Endothelial cell of umbilical vein (primary cell): ENCODE results near the gene CFD. TPM values are rescaled to one million over a fixed set of nuclear protein-coding genes. Genes with fewer than 3 reads are reported as not detected.

Experiments
- BruUV-seq: library from RNA; stranded (reverse); fragments of 400-500 nt; replicated peaks from 2 replicates; lab custom pipeline; 2021; lab: Mats Ljungman, UMichigan
- CTCF ChIA-PET: fragments of 300-600, 350-600 bp; sonication (Branson Sonifier 250); formaldehyde crosslinking; loops from one replicate; lab custom pipeline; 2021; ENCODE audit warnings: antibody characterized with exemption, inconsistent platforms; lab: Charles Lee
- POLR2A ChIA-PET: fragments of 300-600, 350-600 bp; sonication (Branson Sonifier 250); formaldehyde crosslinking; loops from one replicate; lab custom pipeline; 2021; ENCODE audit warnings: antibody characterized with exemption, inconsistent platforms; lab: Charles Lee
- DNase-seq: peaks from one replicate; pipeline ENCODE4 v3.0.0-alpha.2; 2011; ENCODE audit warnings: low read depth, low spot score
- FAIRE-seq: peaks from 2 replicates; lab custom pipeline; 2011; peaks lifted over from hg19 to GRCh38; lab: Jason Lieb, UNC
- H2AFZ ChIP-seq: 2 replicates; pipeline ENCODE4 v1.6.0; 2012; ENCODE audit warnings: low read depth, low read length, control low read depth, inconsistent platforms
- H3K27ac ChIP-seq: 2 replicates; pipeline ENCODE4 v1.5.1; 2011; ENCODE audit warnings: low read depth, mild to moderate bottlenecking, control low read depth, low read length, moderate library complexity; ENCODE audit not compliant: insufficient read depth
- H3K27me3 ChIP-seq, 2 experiments: 2 replicates each; pipeline versions ENCODE4 v1.6.0 to v1.6.1; 2011; ENCODE audit warnings: low read length in 2 of 2, mixed read lengths in 1 of 2; ENCODE audit not compliant: control insufficient read depth in 2 of 2, insufficient read depth in 2 of 2
- H3K36me3 ChIP-seq, 2 experiments: 2 replicates in 1 of 2; 3 replicates in 1 of 2; pipeline ENCODE4 v1.5.1; 2011; ENCODE audit warnings: low read length in 2 of 2, mild to moderate bottlenecking in 1 of 2, moderate library complexity in 1 of 2; ENCODE audit not compliant: control insufficient read depth in 2 of 2, insufficient read depth in 2 of 2; ENCODE audit errors: extremely low read depth in 1 of 2
- H3K4me1 ChIP-seq: 3 replicates; pipeline ENCODE4 v1.5.1; 2011; ENCODE audit warnings: mild to moderate bottlenecking, low read length; ENCODE audit not compliant: control insufficient read depth, insufficient read depth; ENCODE audit errors: extremely low read depth
- H3K4me2 ChIP-seq: 2 replicates; pipeline ENCODE4 v1.6.1; 2011; ENCODE audit warnings: low read length, control low read depth, mixed read lengths; ENCODE audit not compliant: insufficient read depth
- H3K4me3 ChIP-seq, 3 experiments: fragments of 200-600 bp in 1 of 3; sonication (generic), shearing (Covaris generic) in 1 of 3; replicated peaks in 1 of 3; 2 replicates each; pipeline ENCODE4 v1.5.1; 2011 to 2016; ENCODE audit warnings: control low read depth in 3 of 3, low read length in 3 of 3, mild to moderate bottlenecking in 2 of 3, inconsistent platforms in 1 of 3, low read depth in 1 of 3, moderate library complexity in 1 of 3; ENCODE audit not compliant: insufficient read depth in 1 of 3
- H3K79me2 ChIP-seq: 2 replicates; pipeline ENCODE4 v1.6.0; 2012; ENCODE audit warnings: low read length, inconsistent platforms; ENCODE audit not compliant: control insufficient read depth, insufficient read depth
- H3K9ac ChIP-seq: replicated peaks from 2 replicates; pipeline ENCODE3; 2011; ENCODE audit warnings: low read length, control low read depth; ENCODE audit not compliant: insufficient read depth; ENCODE audit errors: extremely low read depth
- H3K9me1 ChIP-seq: replicated peaks from 3 replicates; pipeline ENCODE4 v1.6.0; 2011; ENCODE audit warnings: mild to moderate bottlenecking, low read length; ENCODE audit not compliant: control insufficient read depth, insufficient read depth; ENCODE audit errors: extremely low read depth
- H3K9me3 ChIP-seq: replicated peaks from 2 replicates; pipeline ENCODE4 v1.5.1; 2012; ENCODE audit warnings: low read length, inconsistent platforms; ENCODE audit not compliant: control insufficient read depth, insufficient read depth
- H4K20me1 ChIP-seq: replicated peaks from 2 replicates; pipeline ENCODE3; 2011; ENCODE audit warnings: mild to moderate bottlenecking, low read length; ENCODE audit not compliant: control insufficient read depth, insufficient read depth; ENCODE audit errors: extremely low read depth
- CTCF ChIP-seq, 2 donors: IDR thresholded peaks; 1 replicate in 1 of 2; 2 replicates in 1 of 2; pipeline ENCODE4 v1.5.1; 2011; ENCODE audit warnings: low read length in 2 of 2, mild to moderate bottlenecking in 2 of 2, moderate library complexity in 2 of 2, control low read depth in 1 of 2, inconsistent platforms in 1 of 2, low read depth in 1 of 2; ENCODE audit not compliant: insufficient read depth in 1 of 2; ENCODE audit errors: extremely low read depth in 1 of 2
- EZH2 ChIP-seq: IDR thresholded peaks from 2 replicates; pipeline ENCODE4 v1.6.1; 2012; ENCODE audit warnings: borderline replicate concordance, low read depth, mild to moderate bottlenecking, moderate library complexity, low read length, inconsistent platforms; ENCODE audit not compliant: severe bottlenecking
- FOS ChIP-seq: IDR thresholded peaks from 2 replicates; pipeline ENCODE4 v1.6.1; 2011; ENCODE audit warnings: mild to moderate bottlenecking, low read length, moderate library complexity, borderline replicate concordance; ENCODE audit not compliant: insufficient read depth
- GATA2 ChIP-seq: IDR thresholded peaks from 2 replicates; pipeline ENCODE4 v1.7.0; 2011; ENCODE audit warnings: low read depth, mild to moderate bottlenecking, moderate library complexity, mixed read lengths, low read length; ENCODE audit not compliant: insufficient read length, insufficient read depth
- JUN ChIP-seq: IDR thresholded peaks from 2 replicates; pipeline ENCODE4 v1.6.1; 2011; ENCODE audit warnings: borderline replicate concordance, low read depth; ENCODE audit not compliant: insufficient read length, insufficient read depth
- MYC ChIP-seq: IDR thresholded peaks from one replicate; pipeline ENCODE4 v1.6.1; 2011; ENCODE audit warnings: mild to moderate bottlenecking, low read depth, low read length
- POLR2A ChIP-seq: IDR thresholded peaks from 2 replicates; pipeline ENCODE4 v1.6.1; 2012; ENCODE audit warnings: low read depth, mild to moderate bottlenecking, control low read depth, low read length
- POLR2AphosphoS5 ChIP-seq: IDR thresholded peaks from 2 replicates; pipeline ENCODE4 v1.6.1; 2012; ENCODE audit warnings: low read depth, mild to moderate bottlenecking, control low read depth, low read length, moderate library complexity; ENCODE audit not compliant: insufficient read depth
- dilution Hi-C: fragments of 300-500 bp; cut with MboI; formaldehyde crosslinking; loops from one replicate; pipeline ENCODE4 v1.15.0; 2019; ENCODE audit warnings: low sequenced_read_pairs; ENCODE audit not compliant: extremely low pct_ligation_motif_present
- intact Hi-C: fragments of 100-400 bp; cut with micrococcal nuclease; formaldehyde crosslinking; loops from one replicate; pipeline ENCODE4 v1.10.0; 2022
- polyA plus RNA-seq, 4 experiments: library from polyadenylated mRNA; depleted of rRNA in 3 of 4; stranded (reverse) in 3 of 4; unstranded in 1 of 4; fragments of >200 nt; gene quantifications; 2 replicates each; pipeline versions ENCODE4 v1.2.1 to v1.2.3, GENCODE V29; 2011 to 2012; ENCODE audit warnings: missing spikeins in 1 of 4
- total RNA-seq: library from RNA; stranded (reverse); gene quantifications from 2 replicates; pipeline ENCODE4 v1.2.3, GENCODE V29; 2021
- TF ChIP-seq, protein P1 (sequence below): IDR thresholded peaks from 2 replicates; pipeline ENCODE4 v1.6.1; 2011; ENCODE audit not compliant: insufficient read depth, insufficient read length

The CFD gene
- total and polyA plus RNA-seq, 2 donors (not counting 3 experiments of a cell fraction or from before 2014, with no cell fraction given), result 0.25 to 0.40 TPM

DNA sequence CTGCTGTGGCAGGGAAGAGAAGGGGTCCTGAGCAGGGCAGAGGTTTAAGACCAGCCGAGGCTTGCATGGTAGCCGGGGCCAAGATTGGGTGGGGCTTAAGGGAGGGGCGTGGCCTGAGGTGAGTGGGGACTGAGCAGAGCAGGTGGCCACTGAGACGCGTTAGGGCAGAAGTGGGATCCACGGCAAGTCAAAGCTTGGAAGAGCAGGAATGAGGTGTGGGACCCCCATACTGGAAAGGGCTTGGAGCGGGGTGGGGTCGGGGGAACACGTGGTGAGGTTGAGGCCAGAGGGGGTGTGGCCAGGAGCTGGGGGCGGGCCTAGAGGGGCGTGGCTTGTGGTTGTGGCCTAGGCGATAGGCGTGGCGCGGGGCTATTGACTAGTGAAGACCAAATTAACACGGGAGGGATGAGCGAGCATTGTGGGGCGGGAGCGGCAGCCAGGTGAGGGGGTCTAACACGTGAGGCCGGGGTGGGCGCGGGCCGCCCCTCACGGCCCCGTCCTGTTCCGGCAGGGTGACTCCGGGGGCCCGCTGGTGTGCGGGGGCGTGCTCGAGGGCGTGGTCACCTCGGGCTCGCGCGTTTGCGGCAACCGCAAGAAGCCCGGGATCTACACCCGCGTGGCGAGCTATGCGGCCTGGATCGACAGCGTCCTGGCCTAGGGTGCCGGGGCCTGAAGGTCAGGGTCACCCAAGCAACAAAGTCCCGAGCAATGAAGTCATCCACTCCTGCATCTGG lies 3.3 kb downstream of the CFD start:
- no peak overlapping the region for H3K27ac ChIP-seq
- no peak overlapping the region for H3K9ac ChIP-seq
- no peaks in the 10 kb centered on the region for H4K20me1 ChIP-seq
- intact Hi-C loops, result loop anchor here (2.0 kb wide), 2 partner anchors 46 to 58 kb away; no protein-coding TSS in a partner anchor
- H3K4me1 ChIP-seq, result no peaks in the 10 kb centered on the region
- H3K79me2 ChIP-seq, result no peaks in the 10 kb centered on the region
- peak overlapping the region; percentile 43 for H2AFZ ChIP-seq
- peak; percentile 47 for DNase-seq
- ChIA-PET CTCF (interaction anchor here (0.9 to 2.4 kb wide), 12 partner anchors 10 to 121 kb away, joined by 3 to 16 read pairs (median 5); partner anchors contain the start of genes MED16, PRTN3, RNU6-9 and WDR18), POLR2A (interaction anchor here (0.6 to 1.1 kb wide), 2 partner anchors 32 to 122 kb away, joined by 4 to 6 read pairs; no protein-coding TSS in a partner anchor)
- no TSS peak for BruUV-seq
- TF ChIP-seq FOS (no peak), CTCF (IDR thresholded peaks at IDR 0.05; ENCODE audit: extremely low read depth in 1 of 2, insufficient read depth in 1 of 2, low read depth in 1 of 2, low read length in 2 of 2) (no peak), MYC (no peak), POLR2A (no peak), EZH2 (no peak), POLR2AphosphoS5 (no peak), GATA2 (no peak), JUN (no peak)
- TF ChIP-seq, protein P1, sequence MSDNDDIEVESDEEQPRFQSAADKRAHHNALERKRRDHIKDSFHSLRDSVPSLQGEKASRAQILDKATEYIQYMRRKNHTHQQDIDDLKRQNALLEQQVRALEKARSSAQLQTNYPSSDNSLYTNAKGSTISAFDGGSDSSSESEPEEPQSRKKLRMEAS, result no peak
- H3K27me3 ChIP-seq, result peaks cover 0 to 2% of the 10 kb centered on the region in 2 experiments
- H3K4me2 ChIP-seq, result no peak overlapping the region
- peaks cover 0 to 3% of the 10 kb centered on the region in 2 experiments for H3K36me3 ChIP-seq
- no peak overlapping the region for H3K4me3 ChIP-seq
- FAIRE-seq, result peak; percentile 37
- H3K9me1 ChIP-seq, result no peaks in the 10 kb centered on the region
- dilution Hi-C loops, result no loop called here
- H3K9me3 ChIP-seq, result no peaks in the 10 kb centered on the region
